HepG2 (cell line): ENCODE data around the gene TBL3. TPM values are rescaled to one million over a fixed set of nuclear protein-coding genes. Genes with fewer than 3 reads are reported as not detected.

Experiments
- ATAC-seq: fragments of 200-7000 bp; cut with Tn5 transposase; 3 replicates; pipeline ENCODE4 v1.9.1; 2020; ENCODE audit warnings: mild to moderate bottlenecking, moderate library complexity
- BruUV-seq: library from RNA; stranded (reverse); fragments of 400-500 nt; replicated peaks from 2 replicates; lab custom pipeline; 2021; lab: Mats Ljungman, UMichigan
- CTCF ChIA-PET: fragments of 300-600 bp; formaldehyde crosslinking; extraction: SDS; loops from one replicate; lab custom pipeline; 2021; ENCODE audit warnings: low total read pairs, inconsistent platforms, low intra/inter-chr PET ratio; lab: Yijun Ruan, JAX
- POLR2A ChIA-PET: fragments of 350-600 bp; sonication (Branson Sonifier 250); formaldehyde crosslinking; loops from one replicate; lab custom pipeline; 2020; ENCODE audit warnings: antibody characterized with exemption, inconsistent platforms; lab: Yijun Ruan, JAX
- DNase-seq: peaks from one replicate; pipeline ENCODE4 v3.0.0-alpha.2; 2015; ENCODE audit warnings: low spot score
- FAIRE-seq: peaks from 3 replicates; lab custom pipeline; 2011; peaks lifted over from hg19 to GRCh38; lab: Jason Lieb, UNC
- H2AFZ ChIP-seq: one replicate; pipeline ENCODE4 v1.6.1; 2011; ENCODE audit warnings: low read length, inconsistent platforms
- H3K27ac ChIP-seq: fragments of 300-600 bp; 3 replicates; pipeline ENCODE4 v1.8.0; 2011; ENCODE audit warnings: mixed run types, mild to moderate bottlenecking, mixed read lengths, low read length, inconsistent platforms; ENCODE audit not compliant: insufficient read depth; ENCODE audit errors: extremely low read length
- H3K27me3 ChIP-seq, 2 experiments: fragments of 200-600 bp in 1 of 2; 2 replicates in 1 of 2; 3 replicates in 1 of 2; pipeline versions ENCODE4 v1.6.0 to v1.8.0; 2011; ENCODE audit warnings: low read length in 2 of 2, mild to moderate bottlenecking in 2 of 2, moderate library complexity in 2 of 2, inconsistent platforms in 1 of 2; ENCODE audit not compliant: insufficient read depth in 2 of 2, control insufficient read depth in 1 of 2
- H3K36me3 ChIP-seq, 2 experiments: fragments of 200-600 bp in 1 of 2; replicated peaks in 1 of 2; 2 replicates in 1 of 2; 3 replicates in 1 of 2; pipeline versions ENCODE4 v1.5.1 to v1.8.0; 2011; ENCODE audit warnings: low read length in 2 of 2, inconsistent platforms in 1 of 2; ENCODE audit not compliant: insufficient read depth in 2 of 2, control insufficient read depth in 1 of 2
- H3K4me1 ChIP-seq: 2 replicates; pipeline ENCODE4 v1.5.1; 2012; ENCODE audit warnings: low read length, inconsistent platforms; ENCODE audit not compliant: insufficient read depth
- H3K4me2 ChIP-seq: 2 replicates; pipeline ENCODE4 v1.6.0; 2011; ENCODE audit warnings: low read depth, low read length, inconsistent platforms
- H3K4me3 ChIP-seq, 3 experiments: fragments of 200-600 bp in 1 of 3; sonication (generic), shearing (Covaris generic) in 1 of 3; replicated peaks in 1 of 3; 2 replicates each; pipeline ENCODE4 v1.5.1; 2011 to 2016; ENCODE audit warnings: low read length in 3 of 3, inconsistent platforms in 2 of 3, low read depth in 2 of 3, mild to moderate bottlenecking in 2 of 3, control low read depth in 1 of 3, mixed read lengths in 1 of 3; ENCODE audit not compliant: insufficient read depth in 1 of 3
- H3K79me2 ChIP-seq: one replicate; pipeline ENCODE4 v1.6.1; 2011; ENCODE audit warnings: low read length, inconsistent platforms; ENCODE audit not compliant: insufficient read depth
- H3K9ac ChIP-seq: 2 replicates; pipeline ENCODE4 v1.6.0; 2011; ENCODE audit warnings: mild to moderate bottlenecking, low read depth, low read length, inconsistent platforms; ENCODE audit not compliant: insufficient read depth
- H3K9me3 ChIP-seq: 2 replicates; pipeline ENCODE4 v1.5.1; 2012; ENCODE audit warnings: mild to moderate bottlenecking, low read length
- H4K20me1 ChIP-seq: 2 replicates; pipeline ENCODE4 v1.6.0; 2011; ENCODE audit warnings: inconsistent platforms, mild to moderate bottlenecking, low read length, moderate library complexity; ENCODE audit not compliant: insufficient read depth
- FOXA3 ChIP-seq: IDR thresholded peaks from 2 replicates; pipeline ENCODE4 v1.6.1; 2016; ENCODE audit warnings: missing genetic modification reagents, missing compliant biosample characterization
- FOXK2 ChIP-seq: fragments of 450-650 bp; IDR thresholded peaks from 2 replicates; pipeline ENCODE4 v1.6.1; 2016
- GZF1 ChIP-seq: sonication (generic); formaldehyde crosslinking; IDR thresholded peaks from 2 replicates; pipeline ENCODE4 v1.5.1; 2020; ENCODE audit warnings: mild to moderate bottlenecking, missing genetic modification reagents
- HDAC1 ChIP-seq: sonication (generic); formaldehyde crosslinking; IDR thresholded peaks from 2 replicates; pipeline ENCODE4 v1.5.1; 2020; ENCODE audit warnings: mild to moderate bottlenecking, missing genetic modification reagents
- KDM1A ChIP-seq: IDR thresholded peaks from 2 replicates; pipeline ENCODE4 v1.6.1; 2016; ENCODE audit warnings: missing compliant biosample characterization
- MTA3 ChIP-seq: sonication (generic); formaldehyde crosslinking; IDR thresholded peaks from 2 replicates; pipeline ENCODE4 v1.4.0; 2020; ENCODE audit warnings: missing genetic modification reagents
- PHB2 ChIP-seq: fragments of 450-650 bp; IDR thresholded peaks from 2 replicates; pipeline ENCODE4 v1.6.1; 2018; ENCODE audit not compliant: partially characterized antibody
- SNRNP70 ChIP-seq: fragments of 200-400 bp; formaldehyde crosslinking; IDR thresholded peaks from 2 replicates; pipeline ENCODE4 v1.6.1; 2017; ENCODE audit warnings: mild to moderate bottlenecking, low read depth, low read length, moderate library complexity
- STAG1 ChIP-seq: sonication (generic); formaldehyde crosslinking; IDR thresholded peaks from 2 replicates; pipeline ENCODE4 v1.4.0; 2020; ENCODE audit warnings: missing genetic modification reagents
- U2AF2 ChIP-seq: fragments of 200-400 bp; formaldehyde crosslinking; IDR thresholded peaks from 2 replicates; pipeline ENCODE4 v1.6.1; 2017; ENCODE audit warnings: low read depth, mild to moderate bottlenecking, low read length
- ZKSCAN5 ChIP-seq: sonication (generic); formaldehyde crosslinking; IDR thresholded peaks from 2 replicates; pipeline ENCODE4 v1.5.1; 2020; ENCODE audit warnings: mild to moderate bottlenecking, missing genetic modification reagents
- ZMAT3 ChIP-seq: sonication (generic); formaldehyde crosslinking; conservative IDR thresholded peaks from 2 replicates; pipeline ENCODE4 v1.7.0; 2021; ENCODE audit warnings: missing genetic modification reagents
- ZNF451 ChIP-seq: sonication (generic); formaldehyde crosslinking; IDR thresholded peaks from 2 replicates; pipeline ENCODE4 v1.5.0; 2020; ENCODE audit warnings: mild to moderate bottlenecking, missing genetic modification reagents
- ZNF549 ChIP-seq: sonication (generic); formaldehyde crosslinking; IDR thresholded peaks from 2 replicates; pipeline ENCODE4 v1.5.0; 2020; ENCODE audit warnings: missing genetic modification reagents
- ZNF562 ChIP-seq: sonication (generic); formaldehyde crosslinking; IDR thresholded peaks from 2 replicates; pipeline ENCODE4 v1.8.0; 2022; ENCODE audit warnings: missing genetic modification reagents, borderline replicate concordance
- ZNF569 ChIP-seq: sonication (generic); formaldehyde crosslinking; IDR thresholded peaks from 2 replicates; pipeline ENCODE4 v1.5.0; 2020; ENCODE audit warnings: mild to moderate bottlenecking, missing genetic modification reagents, moderate library complexity, borderline replicate concordance
- ZNF713 ChIP-seq: sonication (generic); formaldehyde crosslinking; IDR thresholded peaks from 2 replicates; pipeline ENCODE4 v1.4.0; 2020; ENCODE audit warnings: mild to moderate bottlenecking, missing genetic modification reagents
- ZNF773 ChIP-seq: sonication (generic); formaldehyde crosslinking; IDR thresholded peaks from 2 replicates; pipeline ENCODE4 v1.4.0; 2020; ENCODE audit warnings: missing genetic modification reagents, borderline replicate concordance
- WGBS: methylation state at CpG from one replicate; pipeline ENCODE4 v1.1.6; 2017; ENCODE audit warnings: low lambda C conversion rate; 5-methylcytosine and 5-hydroxymethylcytosine counted together
- in situ Hi-C: cut with HindIII; loops from 2 replicates; pipeline ENCODE4 v1.10.0; 2017; ENCODE audit warnings: low pct_unique_long_range_greater_than_20kb; ENCODE audit not compliant: extremely low pct_ligation_motif_present
- intact Hi-C: fragments of 100-400 bp; cut with micrococcal nuclease; formaldehyde crosslinking; loops from one replicate; pipeline ENCODE4 v1.10.0; 2022; ENCODE audit not compliant: unreplicated experiment
- polyA plus RNA-seq, 8 experiments: library from polyadenylated mRNA; depleted of rRNA in 3 of 8; stranded (reverse) in 7 of 8; unstranded in 1 of 8; fragments of >200 nt; fragmentation: Illumina TruSeq in 4 of 8; extraction: Trizol in 4 of 8; gene quantifications; 2 replicates each; pipeline versions ENCODE4 v1.2.1 to v1.2.3, GENCODE V29; 2011 to 2016; ENCODE audit warnings: low read depth in 4 of 8, missing spikeins in 1 of 8, mixed read lengths in 1 of 8; ENCODE audit not compliant: insufficient read depth in 1 of 8
- total RNA-seq, 5 experiments: library from RNA; depleted of rRNA; stranded (reverse); fragments of >200 nt; fragmentation: Illumina TruSeq; extraction: Trizol; gene quantifications; 2 replicates each; pipeline ENCODE4 v1.2.3, GENCODE V29; 2016; ENCODE audit warnings: low read depth in 1 of 5
- TF ChIP-seq, protein P1 (sequence below): sonication (generic); formaldehyde crosslinking; IDR thresholded peaks from 2 replicates; pipeline ENCODE4 v1.4.0; 2020; ENCODE audit warnings: mild to moderate bottlenecking, missing genetic modification reagents
- TF ChIP-seq, protein P2 (sequence below): sonication (generic); formaldehyde crosslinking; IDR thresholded peaks from 2 replicates; pipeline ENCODE4 v1.5.0; 2020; ENCODE audit warnings: missing genetic modification reagents
- TF ChIP-seq, protein P3 (sequence below): sonication (generic); IDR thresholded peaks from 2 replicates; pipeline ENCODE4 v1.6.1; 2016; ENCODE audit warnings: low read depth, borderline replicate concordance
- TF ChIP-seq, protein P4 (sequence below): sonication (generic); formaldehyde crosslinking; IDR thresholded peaks from 2 replicates; pipeline ENCODE4 v1.4.0; 2020; ENCODE audit warnings: mild to moderate bottlenecking, low read depth, missing genetic modification reagents

The TBL3 gene
- total and polyA plus RNA-seq, 2 of the 13 experiments (the other 11 are each of a cell fraction or from before 2014, with no cell fraction given): 16.8 to 38.0 TPM

DNA sequence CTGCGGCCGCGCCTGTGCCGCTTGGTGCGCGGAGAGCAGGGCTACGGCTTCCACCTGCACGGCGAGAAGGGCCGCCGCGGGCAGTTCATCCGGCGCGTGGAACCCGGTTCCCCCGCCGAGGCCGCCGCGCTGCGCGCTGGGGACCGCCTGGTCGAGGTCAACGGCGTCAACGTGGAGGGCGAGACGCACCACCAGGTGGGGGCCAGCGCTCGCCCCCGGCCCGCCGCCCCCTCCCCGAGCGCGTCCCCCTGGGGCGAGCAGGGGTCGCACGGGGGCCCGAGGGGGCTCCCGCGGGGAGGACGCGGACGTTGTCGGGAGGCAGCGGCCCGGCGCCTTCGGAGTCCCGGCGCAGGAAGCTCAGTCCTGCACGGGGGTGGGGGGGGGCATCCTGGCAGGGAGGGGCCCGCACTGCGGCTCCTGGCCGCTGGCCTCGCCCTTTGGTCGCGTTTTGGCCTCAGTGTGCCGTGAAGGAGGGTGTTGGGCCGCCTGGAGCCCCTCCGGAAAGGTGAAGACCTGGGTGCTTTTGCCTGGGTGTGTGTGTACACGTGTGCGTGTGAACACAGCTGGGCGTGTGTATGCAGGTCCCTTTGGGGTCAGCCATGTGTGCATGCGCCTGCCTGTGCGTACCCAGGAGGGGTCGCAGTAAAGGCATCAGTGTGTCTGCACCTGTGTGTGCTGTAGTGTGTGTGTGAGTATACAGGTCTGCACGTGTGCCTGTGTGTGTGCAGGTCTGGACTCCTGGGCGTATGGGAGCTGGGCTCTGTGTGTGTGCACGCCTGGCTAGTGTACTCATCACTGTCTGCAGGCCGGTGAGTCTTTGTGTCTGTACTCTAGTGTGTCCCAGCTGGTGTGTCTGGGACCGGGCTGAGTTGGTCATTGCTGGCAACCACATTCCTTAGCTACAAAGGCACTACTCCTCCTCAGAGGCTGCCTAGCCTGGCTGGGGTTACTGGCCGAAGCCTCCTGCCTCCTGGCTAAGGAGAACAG, 55.5 kb downstream of the TBL3 start:
- Histone ChIP-seq H3K27me3 (peaks cover 1 to 9% of the 10 kb centered on the region in 2 experiments; a peak in 2 of 5 replicates), H3K79me2 (peaks cover 3% of the 10 kb centered on the region), H4K20me1 (0 out of 2 replicates have a peak, but pooled peaks cover 7% of the 10 kb centered on the region), H3K4me2 (peak overlapping the region; percentile 89), H2AFZ (no peak overlapping the region), H3K36me3 (no peaks in the 10 kb centered on the region; a peak in 1 of 5 replicates), H3K9me3 (no peaks in the 10 kb centered on the region), H3K4me1 (peaks cover 72% of the 10 kb centered on the region), H3K4me3 (peak overlapping the region; percentile 59 to 79 (median 77)), H3K9ac (peak overlapping the region; percentile 54), H3K27ac (no peak overlapping the region)
- DNase-seq: peak; percentile 42
- WGBS: 11% methylated on average over 7 of the region's 76 CpGs
- in situ Hi-C loops (no loop called here), intact Hi-C loops (no loop called here)
- ATAC-seq: peak; percentile 5
- ChIA-PET CTCF (no interaction called here), POLR2A (interaction anchor here (0.8 to 6.2 kb wide), 5 partner anchors 8 to 126 kb away, joined by 4 to 62 read pairs (median 7); partner anchors contain the start of genes NTHL1 and TSC2)
- no TSS peak for BruUV-seq
- FAIRE-seq: peak; percentile 64
- TF ChIP-seq MTA3 (CRISPR knock-in tag): no peak
- TF ChIP-seq ZNF773: no peak
- TF ChIP-seq GZF1 (CRISPR knock-in tag): no peak
- TF ChIP-seq, protein P1, sequence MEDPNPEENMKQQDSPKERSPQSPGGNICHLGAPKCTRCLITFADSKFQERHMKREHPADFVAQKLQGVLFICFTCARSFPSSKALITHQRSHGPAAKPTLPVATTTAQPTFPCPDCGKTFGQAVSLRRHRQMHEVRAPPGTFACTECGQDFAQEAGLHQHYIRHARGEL (CRISPR knock-in tag): no peak
- no peak for TF ChIP-seq KDM1A
- TF ChIP-seq ZMAT3 (CRISPR knock-in tag): 0 out of 2 replicates have a peak, but pooled peaks have one; percentile 6
- TF ChIP-seq, protein P2, sequence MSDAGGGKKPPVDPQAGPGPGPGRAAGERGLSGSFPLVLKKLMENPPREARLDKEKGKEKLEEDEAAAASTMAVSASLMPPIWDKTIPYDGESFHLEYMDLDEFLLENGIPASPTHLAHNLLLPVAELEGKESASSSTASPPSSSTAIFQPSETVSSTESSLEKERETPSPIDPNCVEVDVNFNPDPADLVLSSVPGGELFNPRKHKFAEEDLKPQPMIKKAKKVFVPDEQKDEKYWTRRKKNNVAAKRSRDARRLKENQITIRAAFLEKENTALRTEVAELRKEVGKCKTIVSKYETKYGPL (CRISPR knock-in tag): no peak
- no peak for TF ChIP-seq PHB2
- no peak for TF ChIP-seq ZKSCAN5 (CRISPR knock-in tag)
- TF ChIP-seq ZNF451: no peak
- peak; percentile 28; the same call in 1 of the 2 replicates for TF ChIP-seq STAG1 (CRISPR knock-in tag)
- no peak for TF ChIP-seq ZNF562 (CRISPR knock-in tag)
- TF ChIP-seq ZNF549 (CRISPR knock-in tag): no peak
- TF ChIP-seq ZNF713 (CRISPR knock-in tag): no peak
- TF ChIP-seq, protein P3, sequence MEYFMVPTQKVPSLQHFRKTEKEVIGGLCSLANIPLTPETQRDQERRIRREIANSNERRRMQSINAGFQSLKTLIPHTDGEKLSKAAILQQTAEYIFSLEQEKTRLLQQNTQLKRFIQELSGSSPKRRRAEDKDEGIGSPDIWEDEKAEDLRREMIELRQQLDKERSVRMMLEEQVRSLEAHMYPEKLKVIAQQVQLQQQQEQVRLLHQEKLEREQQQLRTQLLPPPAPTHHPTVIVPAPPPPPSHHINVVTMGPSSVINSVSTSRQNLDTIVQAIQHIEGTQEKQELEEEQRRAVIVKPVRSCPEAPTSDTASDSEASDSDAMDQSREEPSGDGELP: peak; percentile 81
- TF ChIP-seq FOXA3 (CRISPR knock-in tag): 0 out of 2 replicates have a peak, but pooled peaks have one; percentile 21
- TF ChIP-seq FOXK2: no peak
- TF ChIP-seq, protein P4, sequence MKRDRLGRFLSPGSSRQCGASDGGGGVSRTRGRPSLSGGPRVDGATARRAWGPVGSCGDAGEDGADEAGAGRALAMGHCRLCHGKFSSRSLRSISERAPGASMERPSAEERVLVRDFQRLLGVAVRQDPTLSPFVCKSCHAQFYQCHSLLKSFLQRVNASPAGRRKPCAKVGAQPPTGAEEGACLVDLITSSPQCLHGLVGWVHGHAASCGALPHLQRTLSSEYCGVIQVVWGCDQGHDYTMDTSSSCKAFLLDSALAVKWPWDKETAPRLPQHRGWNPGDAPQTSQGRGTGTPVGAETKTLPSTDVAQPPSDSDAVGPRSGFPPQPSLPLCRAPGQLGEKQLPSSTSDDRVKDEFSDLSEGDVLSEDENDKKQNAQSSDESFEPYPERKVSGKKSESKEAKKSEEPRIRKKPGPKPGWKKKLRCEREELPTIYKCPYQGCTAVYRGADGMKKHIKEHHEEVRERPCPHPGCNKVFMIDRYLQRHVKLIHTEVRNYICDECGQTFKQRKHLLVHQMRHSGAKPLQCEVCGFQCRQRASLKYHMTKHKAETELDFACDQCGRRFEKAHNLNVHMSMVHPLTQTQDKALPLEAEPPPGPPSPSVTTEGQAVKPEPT (CRISPR knock-in tag): no peak
- TF ChIP-seq HDAC1 (CRISPR knock-in tag): no peak
- no peak for TF ChIP-seq U2AF2
- TF ChIP-seq ZNF569 (CRISPR knock-in tag): no peak
- no peak for TF ChIP-seq SNRNP70
